Kidney glomerular epithelial cell (primary cell): ENCODE data around the gene TBC1D10B.

Source experiments
- DNase-seq: peaks from one replicate; lab custom pipeline; 2025; lab: John Stamatoyannopoulos, UW

Gene TBC1D10B

GRCh38 chr16:30374538-30374937 is 4.2 kb upstream of the TBC1D10B start, which contains the start of gene MYL11:
TSS of gene MYL11 (plus strand) at chr16:30374802. CDS start at chr16:30374858, 56 bp downstream.
- no peak for DNase-seq

- DNase-seq, result no peak
Observed at GRCh38 chr16:30372725-30373124, 2.4 kb upstream of the TBC1D10B start.

- no peak for DNase-seq
Observed at GRCh38 chr16:30372038-30372712, 1.9 kb upstream of the TBC1D10B start.

GRCh38 chr16:30371248-30371816 is 1.0 kb upstream of the TBC1D10B start:
- DNase-seq, result no peak

GRCh38 chr16:30369938-30370455 is 297 bp downstream of the TBC1D10B start:
- DNase-seq, result no peak

- no peak for DNase-seq
Observed at GRCh38 chr16:30369091-30369937, 980 bp downstream of the TBC1D10B start.

GRCh38 chr16:30368792-30369090 is 1.6 kb downstream of the TBC1D10B start:
- DNase-seq, result no peak

GRCh38 chr16:30368122-30368791 is 2.0 kb downstream of the TBC1D10B start:
- peak; percentile 19 for DNase-seq

GRCh38 chr16:30367349-30368009 is 2.8 kb downstream of the TBC1D10B start:
- no peak for DNase-seq

- no peak for DNase-seq
Observed at GRCh38 chr16:30366511-30366910, 3.8 kb downstream of the TBC1D10B start.

GRCh38 chr16:30365200-30365599 is 5.1 kb downstream of the TBC1D10B start:
- no peak for DNase-seq

- no peak for DNase-seq
Observed at GRCh38 chr16:30361180-30361579, 9.1 kb downstream of the TBC1D10B start.

GRCh38 chr16:30359871-30360170 is 10.5 kb downstream of the TBC1D10B start:
- no peak for DNase-seq

- no peak for DNase-seq
Observed at GRCh38 chr16:30358990-30359870, 11.1 kb downstream of the TBC1D10B start.

- no peak for DNase-seq
Observed at GRCh38 chr16:30358577-30358936, 11.7 kb downstream of the TBC1D10B start.

GRCh38 chr16:30357715-30358576 is 12.3 kb downstream of the TBC1D10B start:
- no peak for DNase-seq

GRCh38 chr16:30357085-30357714 is 13.1 kb downstream of the TBC1D10B start:
- no peak for DNase-seq

GRCh38 chr16:30356401-30357084 is 13.8 kb downstream of the TBC1D10B start:
- DNase-seq, result no peak

GRCh38 chr16:30355954-30356308 is 14.4 kb downstream of the TBC1D10B start:
- DNase-seq, result no peak
